HG02763 (cell line): ENCODE data around the gene VWA8.
"Not testable (repeated sequence)": the region's sequence is repeated elsewhere in the genome, so short reads cannot be mapped to it uniquely, and the experiment has no call there.

Experiments
- ATAC-seq: cut with Tn5 transposase; IDR thresholded peaks from one replicate; pipeline ENCODE4 v1.9.1; 2021; ENCODE audit warnings: mild to moderate bottlenecking, moderate library complexity; ENCODE audit not compliant: unreplicated experiment

The VWA8 gene

DNA sequence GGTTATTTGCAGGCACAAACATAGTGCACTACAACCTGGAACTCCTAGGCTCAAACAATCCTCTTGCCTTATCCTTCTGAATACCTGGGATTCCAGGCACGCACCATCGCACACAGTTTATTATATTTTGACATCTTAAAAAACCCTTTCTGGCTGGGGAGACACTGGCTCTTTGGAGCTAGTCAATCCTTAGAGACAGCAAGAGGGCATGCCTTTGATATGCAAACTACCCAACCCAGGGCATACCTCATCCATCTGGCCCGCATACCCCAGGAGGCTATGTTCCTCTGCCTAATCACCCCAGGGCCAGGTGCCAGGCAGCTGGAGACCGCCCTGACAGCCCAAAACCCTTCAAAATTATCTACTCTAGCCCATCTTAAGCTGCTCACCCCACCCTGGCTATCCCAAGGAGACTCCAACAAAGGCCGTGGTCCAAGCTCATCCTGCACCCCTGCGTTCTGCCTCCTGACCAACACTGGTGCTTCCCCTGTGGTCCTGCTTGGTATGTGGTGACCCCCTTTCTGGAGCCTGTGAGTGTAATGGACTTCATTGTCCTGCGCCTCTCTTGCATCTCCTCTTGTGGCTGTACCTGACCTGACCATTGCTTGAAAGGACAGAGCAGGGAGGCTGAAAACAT is 417.1 kb downstream of the VWA8 start:
- ATAC-seq: no peak

DNA sequence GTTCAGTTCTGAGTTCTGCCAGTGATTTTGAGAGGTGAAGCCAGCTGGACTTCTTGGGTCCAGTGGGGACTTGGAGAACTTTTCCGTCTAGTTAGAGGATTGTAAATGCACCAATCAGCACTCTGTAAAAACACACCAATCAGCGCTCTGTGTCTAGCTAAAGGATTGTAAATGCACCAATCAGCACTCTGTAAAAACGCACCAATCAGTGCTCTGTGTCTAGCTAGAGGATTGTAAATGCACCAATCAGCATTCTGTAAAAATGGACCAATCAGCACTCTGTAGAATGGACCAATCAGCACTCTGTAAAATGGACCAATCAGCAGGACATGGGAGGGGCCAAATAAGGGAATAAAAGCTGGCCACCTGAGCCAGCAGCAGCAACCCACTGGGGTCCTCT is 418.1 kb downstream of the VWA8 start:
- ATAC-seq: not testable (repeated sequence)

DNA sequence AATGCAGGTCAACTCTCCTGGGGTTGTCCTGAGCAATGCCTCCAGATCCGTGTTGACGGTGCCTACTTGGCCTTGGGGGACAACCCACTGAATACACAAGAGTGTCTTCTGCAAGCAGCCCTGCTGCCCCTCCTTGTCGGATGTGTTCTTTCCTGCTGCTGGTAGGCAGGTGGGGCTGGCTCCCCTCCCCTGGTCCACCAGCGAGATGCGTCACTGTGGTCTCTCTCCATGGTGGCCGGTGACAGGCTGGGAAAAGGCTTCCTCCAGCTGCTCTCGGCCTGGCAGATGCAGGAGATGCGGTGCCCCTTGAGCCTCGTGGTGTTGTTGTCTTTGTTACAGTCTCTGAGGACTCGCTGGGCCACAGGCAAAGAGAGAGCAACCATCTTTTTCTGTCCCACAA is 418.6 kb downstream of the VWA8 start:
- no peak for ATAC-seq

GRCh38 chr13:41541142-41541938 is 419.6 kb downstream of the VWA8 start:
- no peak for ATAC-seq

DNA sequence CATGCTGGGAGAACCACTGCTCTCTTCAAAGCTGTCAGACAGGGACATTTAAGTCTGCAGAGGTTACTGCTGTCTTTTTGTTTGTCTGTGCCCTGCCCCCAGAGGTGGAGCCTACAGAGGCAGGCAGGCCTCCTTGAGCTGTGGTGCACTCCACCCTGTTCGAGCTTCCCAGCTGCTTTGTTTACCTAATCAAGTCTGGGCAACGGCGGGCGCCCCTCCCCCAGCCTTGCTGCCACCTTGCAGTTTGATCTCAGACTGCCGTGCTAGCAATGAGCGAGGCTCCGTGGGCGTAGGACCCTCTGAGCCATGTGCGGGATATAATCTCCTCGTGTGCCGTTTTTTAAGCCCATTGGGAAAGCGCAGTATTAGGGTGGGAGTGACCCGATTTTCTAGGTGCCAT is 420.7 kb downstream of the VWA8 start:
- ATAC-seq: not testable (repeated sequence)

GRCh38 chr13:41533266-41534052 is 427.4 kb downstream of the VWA8 start:
- no peak for ATAC-seq

GRCh38 chr13:41528021-41528420 is 432.9 kb downstream of the VWA8 start:
- ATAC-seq: no peak

- no peak for ATAC-seq
These were observed 440.0 kb downstream of the VWA8 start for GRCh38 chr13:41520660-41521630.

DNA sequence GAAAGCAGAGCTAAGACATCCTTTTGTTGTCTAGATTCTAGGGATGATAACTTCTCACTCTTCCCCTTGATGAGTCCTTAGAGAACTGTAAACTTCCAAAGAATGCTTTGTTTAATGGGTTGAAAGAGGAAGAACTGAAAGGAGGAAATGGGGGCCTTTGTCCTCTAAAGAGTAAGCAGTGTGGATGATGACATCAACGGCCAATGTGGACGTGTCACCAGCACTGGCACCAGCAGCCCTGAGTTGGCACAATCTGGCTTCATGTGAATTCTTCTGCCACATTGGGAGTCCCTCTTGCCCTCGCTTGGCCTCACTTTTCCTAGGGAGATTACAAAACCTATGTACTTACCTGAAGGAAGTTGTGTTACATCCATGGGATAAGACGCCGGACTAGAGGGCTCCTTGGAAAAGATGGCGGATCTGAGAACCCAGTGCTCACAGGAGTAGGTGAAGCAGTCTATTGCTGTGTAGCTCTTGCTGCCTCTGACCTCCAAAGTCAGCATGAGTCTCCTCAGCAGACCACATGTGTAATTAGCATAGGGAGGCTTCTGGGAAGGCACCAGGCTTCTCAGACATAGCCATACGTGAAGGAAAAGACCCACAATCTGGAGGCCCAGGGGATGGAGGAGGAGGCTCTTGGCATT is 440.8 kb downstream of the VWA8 start:
- ATAC-seq: no peak
